Bronchial epithelial cell (primary cell): Measurements from ENCODE around the gene ALAS1. TPM values are rescaled to one million over a fixed set of nuclear protein-coding genes. Genes with fewer than 3 reads are reported as not detected.

Source experiments
- DNase-seq: peaks from one replicate; pipeline ENCODE4 v3.0.0-alpha.2; 2010; ENCODE audit warnings: low read depth
- FAIRE-seq: peaks from 2 replicates; lab custom pipeline; 2011; peaks lifted over from hg19 to GRCh38; lab: Jason Lieb, UNC
- H3K27me3 ChIP-seq: 2 replicates; pipeline ENCODE4 v1.5.1; 2011; ENCODE audit warnings: low read length; ENCODE audit not compliant: control insufficient read depth, insufficient read depth
- H3K36me3 ChIP-seq: 2 replicates; pipeline ENCODE4 v1.5.1; 2011; ENCODE audit warnings: low read length; ENCODE audit not compliant: control insufficient read depth, insufficient read depth
- H3K4me3 ChIP-seq: 2 replicates; pipeline ENCODE4 v1.5.1; 2011; ENCODE audit warnings: mild to moderate bottlenecking, low read depth, low read length, control low read depth
- CTCF ChIP-seq: IDR thresholded peaks from 2 replicates; pipeline ENCODE4 v1.5.1; 2011; ENCODE audit warnings: mild to moderate bottlenecking, moderate library complexity, low read length, control low read depth, inconsistent platforms; ENCODE audit not compliant: insufficient read depth, severe bottlenecking
- total RNA-seq: library from RNA; depleted of rRNA; stranded (reverse); fragments of >200 nt; gene quantifications from 2 replicates; pipeline ENCODE4 v1.2.1, GENCODE V29; 2014

ALAS1 gene
- total RNA-seq, 1 donor from 2014 or later = 32.1 TPM

DNA sequence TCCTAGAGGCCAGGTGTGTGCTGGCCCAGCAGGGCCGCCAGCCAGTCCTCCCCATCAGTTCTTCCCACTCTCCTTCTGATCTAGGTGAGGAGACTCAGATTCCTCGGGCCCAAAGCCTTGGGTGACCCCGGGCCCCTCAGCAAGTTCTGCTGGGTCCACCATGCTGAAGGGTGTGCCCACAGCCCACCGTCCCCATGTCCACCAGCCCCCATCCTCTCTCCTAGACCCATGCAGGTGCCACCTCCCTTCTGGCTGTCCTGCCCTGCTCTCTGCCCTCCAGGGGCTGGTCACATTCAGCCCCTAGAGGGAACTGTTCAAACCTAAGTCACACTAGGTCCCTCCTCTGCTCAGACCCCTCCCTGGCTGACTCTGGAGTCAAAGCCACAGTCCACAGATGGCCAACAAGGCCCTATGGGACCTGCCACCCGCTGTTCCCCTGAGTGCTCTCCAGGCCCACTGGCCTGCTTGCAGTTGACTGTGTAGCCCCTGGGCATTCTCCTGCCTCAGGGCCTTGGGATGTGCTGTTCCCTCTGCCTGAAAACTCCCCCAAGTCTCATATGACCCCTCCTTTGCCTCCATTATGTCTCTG, 28.4 kb downstream of the ALAS1 start:
- Histone ChIP-seq H3K4me3 (no peak overlapping the region), H3K27me3 (no peaks in the 10 kb centered on the region), H3K36me3 (peaks cover 13% of the 10 kb centered on the region)
- no peak for TF ChIP-seq CTCF
- no peak for FAIRE-seq
- no peak for DNase-seq

GRCh38 chr3:52227117-52227516, 29.2 kb downstream of the ALAS1 start:
- DNase-seq (no peak), FAIRE-seq (no peak)
- peaks cover 14% of the 10 kb centered on the region for H3K36me3 ChIP-seq
- H3K27me3 ChIP-seq = no peaks in the 10 kb centered on the region
- no peak overlapping the region for H3K4me3 ChIP-seq
- no peak for TF ChIP-seq CTCF

- TF ChIP-seq CTCF = no peak
- Histone ChIP-seq H3K36me3 (peaks cover 14% of the 10 kb centered on the region), H3K4me3 (no peak overlapping the region), H3K27me3 (no peaks in the 10 kb centered on the region)
- DNase-seq = no peak
- FAIRE-seq = no peak
These were observed 29.8 kb downstream of the ALAS1 start for GRCh38 chr3:52227766-52228165.

DNA sequence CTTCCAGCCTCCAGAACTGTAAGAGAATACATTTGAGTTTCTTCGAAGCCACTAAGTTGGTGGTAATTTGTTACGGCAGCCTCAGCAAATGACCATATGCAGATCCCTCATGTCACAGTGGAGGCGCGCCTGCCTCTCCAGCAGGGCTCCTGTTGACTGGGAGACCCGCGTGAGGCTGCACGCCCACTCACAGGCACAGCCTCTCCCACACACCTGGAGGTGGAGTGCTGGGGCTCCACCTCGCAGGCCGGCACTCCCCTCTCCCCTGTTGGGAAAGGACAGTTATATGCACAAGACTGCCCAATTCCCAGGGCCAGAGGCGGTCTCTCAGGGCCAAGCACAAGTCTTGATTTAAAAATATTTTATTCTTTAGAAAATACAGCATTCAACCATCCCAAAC, 30.3 kb downstream of the ALAS1 start:
- FAIRE-seq (no peak), DNase-seq (no peak)
- Histone ChIP-seq H3K4me3 (no peak overlapping the region), H3K27me3 (no peaks in the 10 kb centered on the region), H3K36me3 (peaks cover 14% of the 10 kb centered on the region)
- TF ChIP-seq CTCF = no peak

DNA sequence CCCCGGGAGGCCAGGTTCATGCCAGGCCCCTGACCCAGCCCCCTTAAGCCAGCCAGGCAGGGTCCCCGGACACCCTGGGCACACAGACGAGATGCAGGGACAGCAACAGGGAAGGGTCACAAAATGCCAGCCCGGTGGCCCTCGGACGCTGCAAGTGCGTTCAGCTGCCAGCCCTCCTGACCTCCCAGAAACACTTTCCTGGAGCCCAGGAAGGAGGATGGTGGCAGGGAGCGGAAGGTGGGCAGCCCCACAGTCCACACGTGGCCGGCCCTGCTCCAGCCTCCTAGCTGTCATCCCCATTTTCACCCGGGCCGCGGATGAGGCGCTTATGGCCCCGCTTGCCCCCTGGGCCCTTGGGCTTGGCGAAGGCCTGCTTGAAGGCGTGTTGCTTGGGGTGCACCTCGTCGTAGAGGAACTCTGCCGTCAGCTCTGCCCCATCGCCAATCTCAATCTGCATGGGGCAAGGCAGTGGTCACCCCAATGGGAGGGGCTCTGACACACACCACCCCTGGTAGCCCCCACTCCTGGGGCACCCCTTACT, 30.9 kb downstream of the ALAS1 start:
- FAIRE-seq (no peak), DNase-seq (no peak)
- H3K36me3 ChIP-seq = peaks cover 14% of the 10 kb centered on the region
- no peaks in the 10 kb centered on the region for H3K27me3 ChIP-seq
- H3K4me3 ChIP-seq = no peak overlapping the region
- no peak for TF ChIP-seq CTCF

GRCh38 chr3:52229656-52230055, 31.7 kb downstream of the ALAS1 start:
- DNase-seq = no peak
- Histone ChIP-seq H3K36me3 (peaks cover 19% of the 10 kb centered on the region), H3K27me3 (no peaks in the 10 kb centered on the region), H3K4me3 (no peak overlapping the region)
- no peak for FAIRE-seq
- no peak for TF ChIP-seq CTCF
